Central memory CD8-positive, alpha-beta T cell (primary cell): ENCODE measurements around the gene TSPAN18.

Experiments
- ATAC-seq: fragments of 150-1000 bp; cut with Tn5 transposase; replicated peaks from 2 replicates; pipeline ENCODE4 v1.10.0; 2022; ENCODE audit warnings: mild to moderate bottlenecking, moderate FRiP score, moderate number of reproducible peaks; ENCODE audit not compliant: poor library complexity, severe bottlenecking; ENCODE audit errors: extremely low read depth
- DNase-seq, 2 donors: peaks; one replicate each; pipeline ENCODE4 v3.0.0; 2021; ENCODE audit warnings: low spot score in 2 of 2
- H3K27ac Mint-ChIP-seq: one replicate; pipeline ENCODE4 v1.8.0; 2022; ENCODE audit warnings: low read depth, mild to moderate bottlenecking, moderate library complexity, mixed read lengths
- H3K27me3 Mint-ChIP-seq: one replicate; pipeline ENCODE4 v1.8.0; 2022; ENCODE audit warnings: mixed read lengths
- H3K36me3 Mint-ChIP-seq: one replicate; pipeline ENCODE4 v1.8.0; 2022; ENCODE audit warnings: mild to moderate bottlenecking, moderate library complexity, mixed read lengths; ENCODE audit not compliant: insufficient read depth
- H3K4me1 Mint-ChIP-seq: one replicate; pipeline ENCODE4 v1.8.0; 2022; ENCODE audit warnings: mixed read lengths
- H3K4me3 Mint-ChIP-seq: one replicate; pipeline ENCODE4 v1.8.0; 2022; ENCODE audit warnings: mild to moderate bottlenecking, moderate library complexity, mixed read lengths
- H3K9me3 Mint-ChIP-seq: one replicate; pipeline ENCODE4 v1.8.0; 2022; ENCODE audit warnings: mixed read lengths

The TSPAN18 gene

GRCh38 chr11:44747836-44748235 lies 21.1 kb downstream of the TSPAN18 start:
- no peak overlapping the region for H3K27ac Mint-ChIP-seq
- ATAC-seq (no peak), DNase-seq (no peak)
- H3K4me3 Mint-ChIP-seq: no peak overlapping the region
- no peaks in the 10 kb centered on the region for H3K27me3 Mint-ChIP-seq
- no peaks in the 10 kb centered on the region for H3K9me3 Mint-ChIP-seq
- H3K4me1 Mint-ChIP-seq: peaks cover 6% of the 10 kb centered on the region
- no peaks in the 10 kb centered on the region for H3K36me3 Mint-ChIP-seq

- no peaks in the 10 kb centered on the region for H3K9me3 Mint-ChIP-seq
- ATAC-seq (no peak), DNase-seq (no peak)
- H3K4me3 Mint-ChIP-seq: no peak overlapping the region
- H3K27ac Mint-ChIP-seq: no peak overlapping the region
- H3K4me1 Mint-ChIP-seq: peaks cover 6% of the 10 kb centered on the region
- H3K36me3 Mint-ChIP-seq: no peaks in the 10 kb centered on the region
- H3K27me3 Mint-ChIP-seq: no peaks in the 10 kb centered on the region
These were observed 21.8 kb downstream of the TSPAN18 start for GRCh38 chr11:44748606-44749005.

GRCh38 chr11:44749189-44749588 lies 22.4 kb downstream of the TSPAN18 start:
- Mint-ChIP-seq H3K36me3 (no peaks in the 10 kb centered on the region), H3K9me3 (no peaks in the 10 kb centered on the region), H3K27me3 (no peaks in the 10 kb centered on the region), H3K4me3 (no peak overlapping the region), H3K27ac (no peak overlapping the region), H3K4me1 (peaks cover 6% of the 10 kb centered on the region)
- DNase-seq (no peak), ATAC-seq (no peak)

- no peak for ATAC-seq
- Mint-ChIP-seq H3K27me3 (no peaks in the 10 kb centered on the region), H3K4me1 (peaks cover 6% of the 10 kb centered on the region), H3K27ac (no peak overlapping the region), H3K4me3 (no peak overlapping the region), H3K36me3 (no peaks in the 10 kb centered on the region), H3K9me3 (no peaks in the 10 kb centered on the region)
- DNase-seq: no peak
These were observed 24.0 kb downstream of the TSPAN18 start for GRCh38 chr11:44750551-44751465.

- DNase-seq (no peak), ATAC-seq (no peak)
- no peak overlapping the region for H3K4me3 Mint-ChIP-seq
- no peaks in the 10 kb centered on the region for H3K9me3 Mint-ChIP-seq
- H3K27ac Mint-ChIP-seq: no peak overlapping the region
- no peaks in the 10 kb centered on the region for H3K27me3 Mint-ChIP-seq
- H3K36me3 Mint-ChIP-seq: no peaks in the 10 kb centered on the region
- H3K4me1 Mint-ChIP-seq: peaks cover 6% of the 10 kb centered on the region
These were observed 25.5 kb downstream of the TSPAN18 start for GRCh38 chr11:44752300-44752699.

- Mint-ChIP-seq H3K4me3 (no peak overlapping the region), H3K27me3 (no peaks in the 10 kb centered on the region)
These were observed 26.0 kb downstream of the TSPAN18 start for GRCh38 chr11:44752713-44753112.

GRCh38 chr11:44753961-44754645 lies 27.3 kb downstream of the TSPAN18 start:
- Mint-ChIP-seq H3K4me3 (no peak overlapping the region), H3K9me3 (no peaks in the 10 kb centered on the region), H3K27ac (no peak overlapping the region)

More at GRCh38 chr11:44752713-44753112, 26.0 kb downstream of the TSPAN18 start:
- ATAC-seq (no peak), DNase-seq (no peak)
- H3K36me3 Mint-ChIP-seq: no peaks in the 10 kb centered on the region
- no peak overlapping the region for H3K27ac Mint-ChIP-seq
- H3K9me3 Mint-ChIP-seq: no peaks in the 10 kb centered on the region
- peaks cover 2% of the 10 kb centered on the region for H3K4me1 Mint-ChIP-seq

GRCh38 chr11:44754876-44755555 lies 28.3 kb downstream of the TSPAN18 start:
- Mint-ChIP-seq H3K4me1 (no peaks in the 10 kb centered on the region), H3K4me3 (no peak overlapping the region), H3K27ac (no peak overlapping the region), H3K36me3 (no peaks in the 10 kb centered on the region), H3K27me3 (no peaks in the 10 kb centered on the region), H3K9me3 (no peaks in the 10 kb centered on the region)
- no peak for DNase-seq
- ATAC-seq: no peak

More at GRCh38 chr11:44753961-44754645, 27.3 kb downstream of the TSPAN18 start:
- ATAC-seq: no peak
- DNase-seq: no peak
- Mint-ChIP-seq H3K4me1 (no peaks in the 10 kb centered on the region), H3K27me3 (no peaks in the 10 kb centered on the region), H3K36me3 (no peaks in the 10 kb centered on the region)

- H3K4me1 Mint-ChIP-seq: no peaks in the 10 kb centered on the region
These were observed 29.1 kb downstream of the TSPAN18 start for GRCh38 chr11:44755556-44756523.

GRCh38 chr11:44758983-44759382 lies 32.2 kb downstream of the TSPAN18 start:
- Mint-ChIP-seq H3K27ac (no peak overlapping the region), H3K27me3 (no peaks in the 10 kb centered on the region), H3K4me3 (no peak overlapping the region), H3K4me1 (no peaks in the 10 kb centered on the region), H3K9me3 (no peaks in the 10 kb centered on the region), H3K36me3 (no peaks in the 10 kb centered on the region)
- no peak for DNase-seq
- no peak for ATAC-seq

More at GRCh38 chr11:44755556-44756523, 29.1 kb downstream of the TSPAN18 start:
- Mint-ChIP-seq H3K36me3 (no peaks in the 10 kb centered on the region), H3K27me3 (no peaks in the 10 kb centered on the region), H3K4me3 (no peak overlapping the region), H3K27ac (no peak overlapping the region), H3K9me3 (no peaks in the 10 kb centered on the region)
- DNase-seq (no peak), ATAC-seq (no peak)

- H3K9me3 Mint-ChIP-seq: no peaks in the 10 kb centered on the region
- DNase-seq (no peak), ATAC-seq (no peak)
- H3K4me1 Mint-ChIP-seq: no peaks in the 10 kb centered on the region
- no peak overlapping the region for H3K4me3 Mint-ChIP-seq
- no peaks in the 10 kb centered on the region for H3K27me3 Mint-ChIP-seq
- no peaks in the 10 kb centered on the region for H3K36me3 Mint-ChIP-seq
- no peak overlapping the region for H3K27ac Mint-ChIP-seq
These were observed 33.1 kb downstream of the TSPAN18 start for GRCh38 chr11:44759743-44760476.
